Measurements from ENCODE around the gene SNX20. TPM values are rescaled to one million over a fixed set of nuclear protein-coding genes. Genes with fewer than 3 reads are reported as not detected.

Gene SNX20
- total RNA-seq, 2 experiments from 2014 or later: 60.0 to 72.1 TPM

GRCh38 chr16:50670476-50670875 lies 10.6 kb downstream of the SNX20 start:
- Mint-ChIP-seq H3K4me3 (no peak overlapping the region), H3K4me1 (peaks cover 39% of the 10 kb centered on the region), H3K27ac (no peak overlapping the region), H3K9me3 (ENCODE audit: low read depth) (peaks cover 12% of the 10 kb centered on the region), H3K36me3 (peaks cover 54% of the 10 kb centered on the region), H3K27me3 (no peaks in the 10 kb centered on the region)
- ATAC-seq (no peak), DNase-seq (no peak)
- CTCF ChIA-PET: interaction anchor here (1.2 to 10.0 kb wide), 7 partner anchors 8 to 343 kb away, joined by 3 to 252 read pairs (median 30); partner anchors contain the start of gene CYLD

- no peak overlapping the region for H3K4me3 Mint-ChIP-seq
Measured at GRCh38 chr16:50669741-50670140, 11.4 kb downstream of the SNX20 start.

GRCh38 chr16:50668368-50669008 lies 12.6 kb downstream of the SNX20 start:
- ATAC-seq: no peak

More at GRCh38 chr16:50669741-50670140, 11.4 kb downstream of the SNX20 start:
- no peak for ATAC-seq
- CTCF ChIA-PET: interaction anchor here (1.1 to 10.0 kb wide), 7 partner anchors 8 to 342 kb away, joined by 3 to 252 read pairs (median 74); partner anchors contain the start of genes CYLD and SNX20
- H3K9me3 Mint-ChIP-seq (ENCODE audit: low read depth): peaks cover 12% of the 10 kb centered on the region
- no peaks in the 10 kb centered on the region for H3K27me3 Mint-ChIP-seq
- DNase-seq: no peak
- H3K27ac Mint-ChIP-seq: no peak overlapping the region
- H3K4me1 Mint-ChIP-seq: peaks cover 43% of the 10 kb centered on the region
- H3K36me3 Mint-ChIP-seq: peaks cover 49% of the 10 kb centered on the region

GRCh38 chr16:50667497-50668367 lies 13.4 kb downstream of the SNX20 start:
- H3K36me3 Mint-ChIP-seq: peaks cover 39% of the 10 kb centered on the region
- H3K4me1 Mint-ChIP-seq: peaks cover 47% of the 10 kb centered on the region
- no peaks in the 10 kb centered on the region for H3K27me3 Mint-ChIP-seq
- ATAC-seq (peak; percentile 29), DNase-seq (peak; percentile 54)
- peaks cover 7% of the 10 kb centered on the region for H3K9me3 Mint-ChIP-seq (ENCODE audit: low read depth)
- CTCF ChIA-PET: interaction anchor here (0.7 to 10.0 kb wide), 34 partner anchors 9 to 643 kb away, joined by 3 to 252 read pairs (median 4); partner anchors contain the start of genes BRD7, CNEP1R1, CYLD and SNX20
- peak overlapping the region; percentile 37 for H3K4me3 Mint-ChIP-seq
- H3K27ac Mint-ChIP-seq: peak overlapping the region; percentile 92

More at GRCh38 chr16:50668368-50669008, 12.6 kb downstream of the SNX20 start:
- peak overlapping the region; percentile 92 for H3K27ac Mint-ChIP-seq
- CTCF ChIA-PET: interaction anchor here (0.9 to 10.0 kb wide), 17 partner anchors 9 to 644 kb away, joined by 3 to 252 read pairs (median 4); partner anchors contain the start of genes BRD7, CNEP1R1, CYLD and SNX20
- peaks cover 9% of the 10 kb centered on the region for H3K9me3 Mint-ChIP-seq (ENCODE audit: low read depth)
- H3K36me3 Mint-ChIP-seq: peaks cover 46% of the 10 kb centered on the region
- DNase-seq: no peak
- no peaks in the 10 kb centered on the region for H3K27me3 Mint-ChIP-seq
- H3K4me1 Mint-ChIP-seq: peaks cover 47% of the 10 kb centered on the region
- no peak overlapping the region for H3K4me3 Mint-ChIP-seq

GRCh38 chr16:50666658-50667496 lies 14.2 kb downstream of the SNX20 start:
- H3K36me3 Mint-ChIP-seq: peaks cover 30% of the 10 kb centered on the region
- DNase-seq (peak; percentile 83), ATAC-seq (peak; percentile 83)
- peak overlapping the region; percentile 92 for H3K27ac Mint-ChIP-seq
- H3K9me3 Mint-ChIP-seq (ENCODE audit: low read depth): peaks cover 3% of the 10 kb centered on the region
- CTCF ChIA-PET: interaction anchor here (0.7 to 10.0 kb wide), 38 partner anchors 10 to 642 kb away, joined by 3 to 252 read pairs (median 5); partner anchors contain the start of genes BRD7, CNEP1R1, CYLD and NKD1
- H3K4me3 Mint-ChIP-seq: peak overlapping the region; percentile 37
- H3K4me1 Mint-ChIP-seq: peaks cover 47% of the 10 kb centered on the region
- no peaks in the 10 kb centered on the region for H3K27me3 Mint-ChIP-seq

- H3K27me3 Mint-ChIP-seq: no peaks in the 10 kb centered on the region
- DNase-seq (peak; percentile 89), ATAC-seq (peak; percentile 54)
- H3K36me3 Mint-ChIP-seq: peaks cover 17% of the 10 kb centered on the region
- peak overlapping the region; percentile 51 for H3K4me3 Mint-ChIP-seq
- peaks cover 42% of the 10 kb centered on the region for H3K4me1 Mint-ChIP-seq
- CTCF ChIA-PET: interaction anchor here (0.7 to 10.0 kb wide), 49 partner anchors 8 to 650 kb away, joined by 3 to 252 read pairs (median 5); partner anchors contain the start of genes CNEP1R1, CYLD, HEATR3 and NKD1
- peak overlapping the region; percentile 92 for H3K27ac Mint-ChIP-seq
- H3K9me3 Mint-ChIP-seq (ENCODE audit: low read depth): no peaks in the 10 kb centered on the region
Measured at GRCh38 chr16:50665128-50665878, 15.8 kb downstream of the SNX20 start.

- CTCF ChIA-PET: interaction anchor here (0.6 to 10.0 kb wide), 19 partner anchors 12 to 639 kb away, joined by 3 to 252 read pairs (median 6); partner anchors contain the start of genes CNEP1R1 and SNX20
- H3K4me1 Mint-ChIP-seq: peaks cover 43% of the 10 kb centered on the region
- H3K27me3 Mint-ChIP-seq: no peaks in the 10 kb centered on the region
- peaks cover 13% of the 10 kb centered on the region for H3K36me3 Mint-ChIP-seq
- DNase-seq: no peak
- ATAC-seq: no peak
- H3K27ac Mint-ChIP-seq: peak overlapping the region; percentile 92
- no peak overlapping the region for H3K4me3 Mint-ChIP-seq
- H3K9me3 Mint-ChIP-seq (ENCODE audit: low read depth): no peaks in the 10 kb centered on the region
Measured at GRCh38 chr16:50664270-50664669, 16.8 kb downstream of the SNX20 start.

GRCh38 chr16:50662306-50662940 lies 18.7 kb downstream of the SNX20 start:
- DNase-seq: no peak
- Mint-ChIP-seq H3K4me3 (no peak overlapping the region), H3K4me1 (peaks cover 29% of the 10 kb centered on the region), H3K9me3 (ENCODE audit: low read depth) (no peaks in the 10 kb centered on the region), H3K27ac (no peak overlapping the region), H3K27me3 (no peaks in the 10 kb centered on the region), H3K36me3 (peaks cover 10% of the 10 kb centered on the region)
- CTCF ChIA-PET: interaction anchor here (0.7 to 7.7 kb wide), 8 partner anchors 9 to 335 kb away, joined by 3 to 140 read pairs (median 4); partner anchors contain the start of gene SNX20
- ATAC-seq: no peak

GRCh38 chr16:50659806-50660205 lies 21.3 kb downstream of the SNX20 start:
- Mint-ChIP-seq H3K9me3 (ENCODE audit: low read depth) (no peaks in the 10 kb centered on the region), H3K36me3 (peaks cover 9% of the 10 kb centered on the region), H3K27ac (no peak overlapping the region), H3K27me3 (no peaks in the 10 kb centered on the region), H3K4me3 (no peak overlapping the region), H3K4me1 (peaks cover 6% of the 10 kb centered on the region)
- ATAC-seq (no peak), DNase-seq (no peak)
- CTCF ChIA-PET: interaction anchor here (1.4 kb wide), 1 partner anchor 635 kb away, joined by 3 read pairs; the partner anchor contains the start of gene CNEP1R1

- H3K4me1 Mint-ChIP-seq: peaks cover 2% of the 10 kb centered on the region
- H3K27me3 Mint-ChIP-seq: no peaks in the 10 kb centered on the region
- no peak for ATAC-seq
- H3K36me3 Mint-ChIP-seq: no peaks in the 10 kb centered on the region
- no peak overlapping the region for H3K27ac Mint-ChIP-seq
- no peak for DNase-seq
- no peak overlapping the region for H3K4me3 Mint-ChIP-seq
- no peaks in the 10 kb centered on the region for H3K9me3 Mint-ChIP-seq (ENCODE audit: low read depth)
- CTCF ChIA-PET: interaction anchor here (1.3 to 3.2 kb wide), 2 partner anchors 9 to 149 kb away, joined by 5 to 12 read pairs; no protein-coding TSS in a partner anchor
Measured at GRCh38 chr16:50657241-50657640, 23.9 kb downstream of the SNX20 start.

- Mint-ChIP-seq H3K9me3 (ENCODE audit: low read depth) (peaks cover 5% of the 10 kb centered on the region), H3K4me1 (peaks cover 2% of the 10 kb centered on the region), H3K27ac (no peak overlapping the region), H3K36me3 (no peaks in the 10 kb centered on the region), H3K4me3 (no peak overlapping the region), H3K27me3 (no peaks in the 10 kb centered on the region)
- ATAC-seq: no peak
- CTCF ChIA-PET: interaction anchor here (3.2 kb wide), 1 partner anchor 10 kb away, joined by 12 read pairs; no protein-coding TSS in a partner anchor
- no peak for DNase-seq
Measured at GRCh38 chr16:50655558-50656055, 25.5 kb downstream of the SNX20 start.
